IPS DF 6.9 (cell line): ENCODE data around the gene SUPT3H.
"Not testable (repeated sequence)": the region's sequence is repeated elsewhere in the genome, so short reads cannot be mapped to it uniquely, and the experiment has no call there.

Experiments used
- DNase-seq: peaks from one replicate; pipeline ENCODE4 v3.0.0-alpha.2; 2013; ENCODE audit warnings: low read depth, low spot score
- H3K27ac ChIP-seq: one replicate; pipeline ENCODE4 v1.5.1; 2013; ENCODE audit warnings: low read length, control low read depth
- H3K27me3 ChIP-seq: 2 replicates; pipeline ENCODE4 v1.6.1; 2013; ENCODE audit warnings: mild to moderate bottlenecking, low read length; ENCODE audit not compliant: control insufficient read depth, insufficient read depth
- H3K36me3 ChIP-seq: 2 replicates; pipeline ENCODE4 v1.6.1; 2013; ENCODE audit warnings: low read length; ENCODE audit not compliant: control insufficient read depth, insufficient read depth
- H3K4me1 ChIP-seq: 2 replicates; pipeline ENCODE4 v1.6.1; 2013; ENCODE audit warnings: low read length; ENCODE audit not compliant: control insufficient read depth, insufficient read depth
- H3K4me3 ChIP-seq: 2 replicates; pipeline ENCODE4 v1.5.1; 2013; ENCODE audit warnings: mild to moderate bottlenecking, low read length
- H3K9me3 ChIP-seq: 2 replicates; pipeline ENCODE4 v1.6.1; 2013; ENCODE audit warnings: low read length, inconsistent platforms; ENCODE audit not compliant: control insufficient read depth, insufficient read depth
- WGBS: extraction: QIAGEN DNeasy Blood & Tissue Kit; methylation state at CpG from one replicate; pipeline ENCODE4 v1.1.7; 2013; ENCODE audit warnings: mixed read lengths, missing lambda C conversion rate; ENCODE audit not compliant: insufficient read length, insufficient coverage; 5-methylcytosine and 5-hydroxymethylcytosine counted together

Gene SUPT3H

DNA sequence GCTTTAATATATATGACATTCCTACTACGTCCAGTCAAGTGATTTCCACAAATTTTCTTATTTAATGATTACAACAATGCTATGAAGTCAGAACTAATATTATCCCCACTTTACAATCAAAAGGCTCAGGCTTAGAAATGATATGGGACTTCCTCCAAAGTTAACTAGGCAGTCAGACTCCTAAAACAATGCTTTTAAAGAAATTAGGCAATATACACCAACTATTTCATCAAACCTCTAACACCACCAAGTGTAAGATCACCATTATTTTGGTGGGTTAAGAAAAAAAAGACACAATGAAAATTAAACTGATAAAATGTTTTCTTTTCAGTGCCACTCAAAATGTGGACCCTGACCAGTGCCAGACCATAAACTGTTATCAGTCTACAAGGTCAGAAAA lies 305.7 kb downstream of the SUPT3H start:
- Histone ChIP-seq H3K4me1 (no peaks in the 10 kb centered on the region), H3K27ac (no peak overlapping the region), H3K4me3 (no peak overlapping the region), H3K27me3 (no peaks in the 10 kb centered on the region), H3K9me3 (no peaks in the 10 kb centered on the region), H3K36me3 (no peaks in the 10 kb centered on the region)
- WGBS = no CpG with 5 or more reads among the region's 1 CpG
- no peak for DNase-seq

DNA sequence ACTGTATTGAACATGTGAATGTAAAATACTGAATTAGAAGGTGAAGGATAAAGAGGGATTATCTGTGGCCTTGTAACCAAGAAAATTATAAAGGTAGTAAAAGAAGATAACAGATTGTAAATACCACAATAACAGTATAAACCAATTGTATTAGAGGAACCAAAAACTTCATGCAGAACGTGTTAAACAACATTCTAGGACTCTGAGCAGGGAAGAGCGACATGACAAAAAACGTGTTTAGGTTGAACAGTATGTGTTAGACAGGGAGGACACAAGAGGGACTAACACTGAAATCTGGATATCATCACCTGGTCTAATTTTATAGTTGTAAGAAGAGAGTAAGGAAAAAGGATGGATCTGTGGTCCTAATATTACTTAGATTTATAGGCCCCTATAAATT lies 308.6 kb downstream of the SUPT3H start:
- no peak overlapping the region for H3K4me3 ChIP-seq
- H3K9me3 ChIP-seq = no peaks in the 10 kb centered on the region
- DNase-seq = no peak
- H3K4me1 ChIP-seq = no peaks in the 10 kb centered on the region
- H3K36me3 ChIP-seq = no peaks in the 10 kb centered on the region
- H3K27me3 ChIP-seq = no peaks in the 10 kb centered on the region
- H3K27ac ChIP-seq = no peak overlapping the region
- WGBS = no CpG with 5 or more reads among the region's 3 CpGs

DNA sequence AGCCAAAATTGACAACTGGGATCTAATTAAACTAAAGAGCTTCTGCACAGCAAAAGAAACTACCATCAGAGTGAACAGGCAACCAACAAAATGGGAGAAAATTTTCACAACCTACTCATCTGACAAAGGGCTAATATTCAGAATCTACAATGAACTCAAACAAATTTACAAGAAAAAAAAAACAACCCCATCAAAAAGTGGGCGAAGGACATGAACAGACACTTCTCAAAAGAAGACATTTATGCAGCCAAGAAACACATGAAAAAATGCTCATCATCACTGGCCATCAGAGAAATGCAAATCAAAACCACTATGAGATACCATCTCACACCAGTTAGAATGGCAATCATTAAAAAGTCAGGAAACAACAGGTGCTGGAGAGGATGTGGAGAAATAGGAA lies 310.3 kb downstream of the SUPT3H start:
- not testable (repeated sequence) for H3K36me3 ChIP-seq, DNase-seq, H3K4me3 ChIP-seq, H3K9me3 ChIP-seq, H3K27ac ChIP-seq, H3K4me1 ChIP-seq, H3K27me3 ChIP-seq
- no CpG with 5 or more reads among the region's 1 CpG for WGBS

DNA sequence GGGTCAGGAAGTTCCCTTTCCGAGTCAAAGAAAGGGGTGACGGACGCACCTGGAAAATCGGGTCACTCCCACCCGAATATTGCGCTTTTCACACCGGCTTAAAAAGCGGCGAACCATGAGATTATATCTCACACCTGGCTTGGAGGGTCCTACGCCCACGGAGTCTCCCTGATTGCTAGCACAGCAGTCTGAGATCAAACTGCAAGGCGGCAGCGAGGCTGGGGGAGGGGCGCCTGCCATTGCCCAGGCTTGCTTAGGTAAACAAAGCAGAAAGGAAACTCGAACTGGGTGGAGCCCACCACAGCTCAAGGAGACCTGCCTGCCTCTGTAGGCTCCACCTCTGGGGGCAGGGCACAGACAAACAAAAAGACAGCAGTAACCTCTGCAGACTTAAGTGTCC lies 315.1 kb downstream of the SUPT3H start:
- H3K27ac ChIP-seq, H3K4me3 ChIP-seq, H3K4me1 ChIP-seq, H3K36me3 ChIP-seq, H3K9me3 ChIP-seq, H3K27me3 ChIP-seq: not testable (repeated sequence)
- WGBS = no CpG with 5 or more reads among the region's 15 CpGs
- peak; percentile 9 for DNase-seq

DNA sequence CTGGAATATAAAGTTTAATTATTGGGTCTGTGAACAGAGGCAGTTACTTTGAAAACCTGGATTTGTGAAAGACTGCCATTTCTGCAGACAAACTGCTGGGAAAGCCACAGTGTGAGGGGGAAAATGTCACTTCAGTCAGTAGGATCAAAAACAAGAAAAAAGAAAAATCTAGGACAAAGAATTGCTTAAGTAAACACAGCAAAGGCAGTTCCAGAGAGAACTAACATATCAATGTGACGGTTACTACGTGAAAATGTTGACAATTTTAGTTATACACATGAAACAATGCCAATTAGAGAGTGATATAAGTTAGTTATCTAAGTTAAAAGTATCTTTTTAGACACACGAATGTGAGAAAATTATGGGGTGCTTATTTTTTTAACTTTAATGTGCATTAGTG lies 320.0 kb downstream of the SUPT3H start:
- no CpG with 5 or more reads among the region's 3 CpGs for WGBS
- Histone ChIP-seq H3K27ac (no peak overlapping the region), H3K9me3 (no peaks in the 10 kb centered on the region), H3K27me3 (no peaks in the 10 kb centered on the region), H3K36me3 (no peaks in the 10 kb centered on the region), H3K4me1 (no peaks in the 10 kb centered on the region), H3K4me3 (no peak overlapping the region)
- no peak for DNase-seq

DNA sequence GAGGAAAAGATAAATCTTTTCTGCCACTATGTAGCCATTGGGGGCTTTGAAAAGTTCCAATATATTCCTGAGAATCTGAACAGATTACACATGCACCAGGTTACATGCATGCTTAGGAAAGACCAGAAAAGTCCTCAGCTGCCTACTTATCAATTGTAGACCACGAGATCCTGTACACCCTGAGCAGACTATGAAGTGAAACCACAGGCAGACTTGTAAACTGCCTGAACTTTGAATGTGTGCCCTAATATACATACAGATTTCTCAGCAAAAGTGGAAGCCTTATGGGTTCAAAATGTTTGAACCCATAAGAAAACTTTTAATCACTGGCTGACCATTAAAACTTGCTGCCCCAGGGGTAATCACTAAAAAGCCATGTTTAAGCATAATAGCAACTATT lies 323.1 kb downstream of the SUPT3H start:
- Histone ChIP-seq H3K36me3 (no peaks in the 10 kb centered on the region), H3K9me3 (no peaks in the 10 kb centered on the region), H3K27me3 (no peaks in the 10 kb centered on the region), H3K4me1 (no peaks in the 10 kb centered on the region), H3K27ac (no peak overlapping the region), H3K4me3 (no peak overlapping the region)
- DNase-seq = no peak
- no CpG with 5 or more reads among the region's 1 CpG for WGBS

GRCh38 chr6:45052325-45052724 lies 325.4 kb downstream of the SUPT3H start:
- H3K4me1 ChIP-seq = no peaks in the 10 kb centered on the region
- no peak for DNase-seq
- H3K4me3 ChIP-seq = no peak overlapping the region
- H3K9me3 ChIP-seq = no peaks in the 10 kb centered on the region
- H3K27me3 ChIP-seq = no peaks in the 10 kb centered on the region
- WGBS = 100% methylated on average over 1 of the region's 2 CpGs
- no peaks in the 10 kb centered on the region for H3K36me3 ChIP-seq
- no peak overlapping the region for H3K27ac ChIP-seq

DNA sequence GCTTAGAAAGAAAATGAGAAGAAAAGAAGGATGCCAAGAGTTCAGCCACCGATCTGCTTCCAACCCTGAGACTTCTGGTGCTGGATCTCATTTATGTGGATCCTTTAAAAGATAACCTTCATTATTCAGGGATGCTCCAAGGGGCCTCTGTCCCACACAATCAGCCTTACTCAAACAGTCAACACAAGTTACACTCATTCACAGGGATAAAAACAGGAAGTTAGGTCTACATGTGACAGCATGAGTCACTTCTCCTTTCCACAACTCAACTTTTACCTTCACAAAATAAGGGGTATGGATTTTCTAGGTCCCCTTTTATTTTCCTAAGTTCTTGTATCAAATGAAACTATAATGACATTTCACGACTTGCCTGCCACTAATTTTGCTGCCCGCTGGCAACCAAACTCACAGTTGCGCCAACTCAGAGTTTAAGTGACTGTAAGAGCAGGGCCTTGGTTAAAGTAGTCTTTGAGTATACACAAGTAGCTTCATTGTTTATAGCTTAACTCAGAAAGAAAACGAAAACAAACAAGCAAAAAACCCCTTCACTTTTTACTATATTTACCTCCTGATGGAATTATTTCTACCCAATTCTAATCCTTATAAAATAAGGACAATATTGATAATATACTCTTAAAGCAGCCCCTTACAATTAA lies 328.4 kb downstream of the SUPT3H start:
- no peak for DNase-seq
- no CpG with 5 or more reads among the region's 5 CpGs for WGBS
- H3K4me3 ChIP-seq = no peak overlapping the region
- H3K27me3 ChIP-seq = no peaks in the 10 kb centered on the region
- no peaks in the 10 kb centered on the region for H3K9me3 ChIP-seq
- H3K4me1 ChIP-seq = no peaks in the 10 kb centered on the region
- H3K36me3 ChIP-seq = no peaks in the 10 kb centered on the region
- H3K27ac ChIP-seq = no peak overlapping the region

DNA sequence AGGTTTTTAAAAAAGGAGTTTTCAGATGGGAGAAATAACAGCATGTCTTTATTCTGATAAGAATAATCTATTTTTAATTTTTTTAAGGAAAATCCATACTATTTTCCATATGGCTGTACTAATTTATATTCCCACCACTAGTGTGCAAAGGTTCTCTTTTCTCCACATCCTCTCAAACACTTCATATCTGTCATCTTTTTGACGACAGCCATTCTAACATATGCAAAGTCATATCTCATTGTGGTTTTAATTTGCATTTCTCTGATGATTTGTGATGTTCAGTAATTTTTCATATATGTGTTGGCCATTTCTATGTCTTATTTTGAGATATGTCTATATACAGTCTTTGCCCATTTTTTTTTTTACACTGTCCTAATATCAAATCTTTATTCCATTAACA lies 330.2 kb downstream of the SUPT3H start:
- WGBS = no CpG with 5 or more reads among the region's 1 CpG
- no peak overlapping the region for H3K4me3 ChIP-seq
- no peak overlapping the region for H3K27ac ChIP-seq
- DNase-seq = no peak
- H3K9me3 ChIP-seq = no peaks in the 10 kb centered on the region
- no peaks in the 10 kb centered on the region for H3K36me3 ChIP-seq
- H3K4me1 ChIP-seq = no peaks in the 10 kb centered on the region
- no peaks in the 10 kb centered on the region for H3K27me3 ChIP-seq

DNA sequence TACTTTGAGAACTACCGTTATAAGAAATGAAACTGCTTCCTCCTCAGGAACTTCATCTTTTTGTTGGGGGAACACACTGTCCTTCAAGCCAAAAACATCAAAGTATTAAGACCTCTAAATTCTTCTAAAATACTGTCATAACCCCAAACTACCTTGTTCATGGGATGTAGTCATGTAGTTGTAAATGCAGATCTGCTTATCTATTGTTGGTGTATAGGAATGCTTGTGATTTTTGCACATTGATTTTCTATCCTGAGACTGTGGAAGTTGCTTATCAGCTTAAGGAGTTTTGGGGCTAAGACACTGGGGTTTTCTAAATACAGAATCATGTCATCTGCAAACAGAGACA lies 332.5 kb downstream of the SUPT3H start:
- no peaks in the 10 kb centered on the region for H3K4me1 ChIP-seq
- H3K36me3 ChIP-seq = no peaks in the 10 kb centered on the region
- no peaks in the 10 kb centered on the region for H3K9me3 ChIP-seq
- WGBS = no CpG with 5 or more reads among the region's 1 CpG
- no peak overlapping the region for H3K27ac ChIP-seq
- DNase-seq = no peak
- no peaks in the 10 kb centered on the region for H3K27me3 ChIP-seq
- no peak overlapping the region for H3K4me3 ChIP-seq

DNA sequence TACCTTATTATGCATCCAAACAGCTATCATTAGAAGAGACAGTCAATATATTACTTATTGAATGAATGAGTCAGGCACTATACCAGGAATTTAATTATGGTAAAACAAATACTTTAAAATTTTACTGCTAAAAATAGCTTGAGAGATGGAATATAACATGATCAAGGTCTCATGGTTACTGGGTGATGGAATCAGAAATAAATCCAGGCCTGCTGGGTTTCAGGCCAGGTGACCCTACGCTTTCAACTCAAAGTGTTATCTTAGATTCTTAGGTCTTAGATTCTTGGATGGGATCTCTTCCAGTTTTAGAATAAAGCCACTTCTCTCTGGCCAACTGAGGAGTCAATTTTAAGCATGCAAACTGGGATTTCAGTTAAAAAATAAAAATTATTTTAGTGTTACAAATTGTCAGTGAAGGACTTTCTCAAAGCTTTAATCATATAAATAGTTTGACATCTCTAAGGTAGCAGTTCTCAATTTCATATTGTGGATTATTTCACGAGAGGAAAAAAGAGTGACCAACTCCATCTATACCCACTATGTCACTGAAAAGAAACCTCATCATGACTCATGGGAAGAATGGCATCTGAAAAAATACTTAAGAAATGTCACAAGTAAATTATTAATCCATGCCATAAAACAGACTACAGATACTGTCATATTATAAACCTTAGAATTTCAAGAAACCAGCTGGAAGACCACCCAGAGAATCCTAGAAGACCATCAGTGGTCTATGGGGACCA lies 333.1 kb downstream of the SUPT3H start:
- H3K4me3 ChIP-seq = no peak overlapping the region
- H3K36me3 ChIP-seq = no peaks in the 10 kb centered on the region
- no peaks in the 10 kb centered on the region for H3K27me3 ChIP-seq
- no CpG with 5 or more reads among the region's 2 CpGs for WGBS
- no peak overlapping the region for H3K27ac ChIP-seq
- no peaks in the 10 kb centered on the region for H3K4me1 ChIP-seq
- H3K9me3 ChIP-seq = no peaks in the 10 kb centered on the region
- no peak for DNase-seq
